K562 (cell line): ENCODE results near the gene ALOXE3. TPM values are rescaled to one million over a fixed set of nuclear protein-coding genes. Genes with fewer than 3 reads are reported as not detected.

Experiments used
- ARNT ChIP-seq, 2 experiments: fragments of 450-650 bp; IDR thresholded peaks; 2 replicates each; pipeline ENCODE4 v1.6.1; 2016; ENCODE audit warnings: mild to moderate bottlenecking in 1 of 2
- CBX1 ChIP-seq: sonication (generic); IDR thresholded peaks from 2 replicates; pipeline ENCODE4 v1.6.1; 2016; ENCODE audit warnings: antibody characterized with exemption, low read depth, mild to moderate bottlenecking
- CHCHD3 ChIP-seq: fragments of 250-450 bp; sonication (Bioruptor Pico); IDR thresholded peaks from 2 replicates; pipeline ENCODE4 v2.1.2; 2022; ENCODE audit warnings: mild to moderate bottlenecking
- IRF2 ChIP-seq: sonication (generic); formaldehyde crosslinking; IDR thresholded peaks from 2 replicates; pipeline ENCODE4 v1.8.1; 2022; ENCODE audit warnings: mild to moderate bottlenecking, missing genetic modification reagents
- KHSRP ChIP-seq: fragments of 450-650 bp; IDR thresholded peaks from 2 replicates; pipeline ENCODE4 v1.6.1; 2017
- LARP7 ChIP-seq: fragments of 450-650 bp; IDR thresholded peaks from 2 replicates; pipeline ENCODE4 v1.6.1; 2016
- MTF1 ChIP-seq: fragments of 250-450 bp; sonication (Bioruptor Pico); IDR thresholded peaks from 2 replicates; pipeline ENCODE4 v1.9.0; 2021; ENCODE audit warnings: moderate library complexity, mild to moderate bottlenecking, inconsistent platforms, borderline replicate concordance
- NFE2 ChIP-seq: IDR thresholded peaks from 2 replicates; pipeline ENCODE4 v1.6.1; 2014; ENCODE audit warnings: antibody characterized with exemption, low read depth
- NUFIP1 ChIP-seq: fragments of 450-650 bp; IDR thresholded peaks from 2 replicates; pipeline ENCODE4 v1.6.1; 2018; ENCODE audit not compliant: partially characterized antibody
- SIN3A ChIP-seq, 2 experiments: fragments of 150-350 bp in 1 of 2; IDR thresholded peaks; 2 replicates each; pipeline ENCODE4 v1.6.1; 2011 to 2016; ENCODE audit warnings: borderline replicate concordance in 2 of 2, low read depth in 2 of 2, low read length in 2 of 2, mild to moderate bottlenecking in 2 of 2, moderate library complexity in 2 of 2; ENCODE audit not compliant: control insufficient read depth in 1 of 2
- STAT5B ChIP-seq: fragments of 250-450 bp; sonication (Bioruptor Pico); IDR thresholded peaks from 2 replicates; pipeline ENCODE4 v1.8.0; 2021; ENCODE audit warnings: mild to moderate bottlenecking, inconsistent platforms
- TEAD4 ChIP-seq, 2 experiments: sonication (generic) in 1 of 2; formaldehyde crosslinking in 1 of 2; IDR thresholded peaks; 2 replicates each; pipeline versions ENCODE4 v1.6.1 to v1.8.0; 2012 to 2022; ENCODE audit warnings: borderline replicate concordance in 1 of 2, inconsistent platforms in 1 of 2, low read length in 1 of 2, mild to moderate bottlenecking in 1 of 2, missing genetic modification reagents in 1 of 2
- WHSC1 ChIP-seq: IDR thresholded peaks from one replicate; pipeline ENCODE4 v1.6.1; 2012; ENCODE audit warnings: low read length, control low read depth, inconsistent platforms
- ZHX1 ChIP-seq: fragments of 150-350 bp; conservative IDR thresholded peaks from 2 replicates; pipeline ENCODE4 v1.6.1; 2014; ENCODE audit warnings: low read length
- ZNF175 ChIP-seq: fragments of 200-800 bp; sonication (Bioruptor generic); IDR thresholded peaks from 2 replicates; pipeline ENCODE4 v1.6.1; 2016; ENCODE audit warnings: low read depth, mild to moderate bottlenecking, missing genetic modification characterization, missing compliant biosample characterization
- ZNF263 ChIP-seq: sonication (generic); formaldehyde crosslinking; IDR thresholded peaks from 2 replicates; pipeline ENCODE4 v1.8.0; 2022; ENCODE audit warnings: mild to moderate bottlenecking, missing genetic modification reagents, borderline replicate concordance
- ZNF655 ChIP-seq: fragments of 250-450 bp; sonication (Bioruptor Pico); IDR thresholded peaks from 2 replicates; pipeline ENCODE4 v1.5.0; 2021
- ZNF696 ChIP-seq: fragments of 250-450 bp; sonication (Bioruptor Pico); conservative IDR thresholded peaks from 2 replicates; pipeline ENCODE4 v1.4.0; 2020; ENCODE audit warnings: mild to moderate bottlenecking, moderate library complexity
- polyA plus RNA-seq, 8 experiments: library from polyadenylated mRNA; depleted of rRNA in 4 of 8; stranded (reverse) in 5 of 8; unstranded in 3 of 8; fragments of >200 nt; fragmentation: Nextera tagmentation in 2 of 8; fragmentation: Illumina TruSeq in 1 of 8; extraction: Ambion mirVana in 2 of 8; extraction: Trizol in 1 of 8; gene quantifications; 2 replicates each; pipeline versions ENCODE4 v1.2.1 to v1.2.3, GENCODE V29; 2011 to 2014; ENCODE audit warnings: inconsistent platforms in 1 of 8, missing spikeins in 1 of 8
- total RNA-seq, 7 experiments: library from RNA; depleted of rRNA in 6 of 7; stranded (reverse); fragments of >200 nt in 6 of 7; fragmentation: Illumina TruSeq in 2 of 7; extraction: Trizol in 2 of 7; gene quantifications; 2 replicates each; pipeline versions ENCODE4 v1.2.1 to v1.2.3, GENCODE V29; 2011 to 2021; ENCODE audit warnings: low replicate concordance in 1 of 7
- TF ChIP-seq, protein P1 (sequence below): fragments of 450-650 bp; formaldehyde crosslinking; IDR thresholded peaks from 2 replicates; pipeline ENCODE4 v1.4.0; 2020; ENCODE audit warnings: mild to moderate bottlenecking, moderate library complexity
- TF ChIP-seq, protein P2 (sequence below): sonication (generic); formaldehyde crosslinking; IDR thresholded peaks from 2 replicates; pipeline ENCODE4 v1.9.0; 2022; ENCODE audit warnings: mild to moderate bottlenecking, missing genetic modification reagents

Gene ALOXE3
- total and polyA plus RNA-seq, 9 of the 15 experiments (the other 6 are each of a cell fraction or from before 2014, with no cell fraction given), result 0.04 TPM; not detected in 8

DNA sequence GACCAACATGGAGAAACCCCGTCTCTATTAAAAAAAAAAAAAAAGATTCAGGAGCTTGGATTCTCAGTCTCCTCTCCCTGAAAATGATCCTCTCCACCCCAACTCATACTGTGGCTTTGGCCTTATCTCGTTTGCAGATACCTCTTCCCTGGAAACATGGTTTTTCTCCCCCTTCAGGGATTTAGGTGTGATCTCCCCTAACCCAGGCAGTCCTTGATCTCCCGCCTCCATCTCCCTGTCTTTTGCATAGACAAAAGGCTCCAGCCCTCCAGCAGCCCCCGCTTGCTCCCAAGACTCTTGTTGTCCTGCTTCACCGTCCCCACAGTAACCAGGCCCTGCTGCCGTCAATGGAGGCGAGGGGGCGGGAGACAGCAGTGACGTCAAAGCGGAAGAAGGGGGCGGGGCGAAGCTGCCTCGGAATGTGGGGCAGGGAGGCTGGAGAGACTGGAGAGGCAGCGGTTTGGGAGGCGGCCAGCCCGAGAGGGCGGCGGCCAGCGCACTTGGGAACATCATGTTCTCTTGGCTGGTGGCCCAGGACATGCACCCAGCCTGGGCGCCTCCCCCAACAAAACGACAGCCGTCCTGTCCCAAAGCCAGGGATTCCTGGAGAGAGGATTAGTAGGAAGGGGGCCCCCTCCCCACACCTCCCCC lies 35.8 kb upstream of the ALOXE3 start (continued):
- TF ChIP-seq ZNF175 (CRISPR knock-in tag) (0 out of 2 replicates have a peak, but pooled peaks have one; percentile 43), ARNT (IDR thresholded peaks at IDR 0.05) (no peak), NUFIP1 (no peak), ZNF655 (no peak), ZNF696 (CRISPR knock-in tag) (no peak), IRF2 (no peak), WHSC1 (no peak), LARP7 (0 out of 2 replicates have a peak, but pooled peaks have one; percentile 22), ZNF263 (no peak), CHCHD3 (CRISPR knock-in tag) (no peak), CBX1 (no peak), SIN3A (IDR thresholded peaks at IDR 0.05; ENCODE audit: borderline replicate concordance in 2 of 2, control insufficient read depth in 1 of 2, low read depth in 2 of 2, low read length in 2 of 2) (peak in 1 of 2 experiments; percentile 48; a peak in 1 of 4 replicates), MTF1 (CRISPR knock-in tag) (no peak), NFE2 (0 out of 2 replicates have a peak, but pooled peaks have one; percentile 15), ZHX1 (no peak), TEAD4 (IDR thresholded peaks at IDR 0.05; ENCODE audit: low read length) (peak; percentile 88), TEAD4 (CRISPR knock-in tag; IDR thresholded peaks at IDR 0.05; ENCODE audit: borderline replicate concordance) (peak; percentile 90), KHSRP (no peak), STAT5B (CRISPR knock-in tag) (no peak)
- TF ChIP-seq, protein P1, sequence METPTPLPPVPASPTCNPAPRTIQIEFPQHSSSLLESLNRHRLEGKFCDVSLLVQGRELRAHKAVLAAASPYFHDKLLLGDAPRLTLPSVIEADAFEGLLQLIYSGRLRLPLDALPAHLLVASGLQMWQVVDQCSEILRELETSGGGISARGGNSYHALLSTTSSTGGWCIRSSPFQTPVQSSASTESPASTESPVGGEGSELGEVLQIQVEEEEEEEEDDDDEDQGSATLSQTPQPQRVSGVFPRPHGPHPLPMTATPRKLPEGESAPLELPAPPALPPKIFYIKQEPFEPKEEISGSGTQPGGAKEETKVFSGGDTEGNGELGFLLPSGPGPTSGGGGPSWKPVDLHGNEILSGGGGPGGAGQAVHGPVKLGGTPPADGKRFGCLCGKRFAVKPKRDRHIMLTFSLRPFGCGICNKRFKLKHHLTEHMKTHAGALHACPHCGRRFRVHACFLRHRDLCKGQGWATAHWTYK, result no peak
- TF ChIP-seq, protein P2, sequence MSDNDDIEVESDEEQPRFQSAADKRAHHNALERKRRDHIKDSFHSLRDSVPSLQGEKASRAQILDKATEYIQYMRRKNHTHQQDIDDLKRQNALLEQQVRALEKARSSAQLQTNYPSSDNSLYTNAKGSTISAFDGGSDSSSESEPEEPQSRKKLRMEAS (CRISPR knock-in tag), result peak; percentile 32; the same call in 1 of the 2 replicates
